HL-60/S4 treated with retinoic acid at 250 ng/mL for 4 days and 3 days (cell line): Measurements from ENCODE around the gene ADCY4.
"Not testable (repeated sequence)": the region's sequence is repeated elsewhere in the genome, so short reads cannot be mapped to it uniquely, and the experiment has no call there.

ENCODE experiments used
- in situ Hi-C: fragments of 300-500 bp; cut with MboI; formaldehyde crosslinking; loops from 2 replicates; pipeline ENCODE4 v1.7.0; 2022; ENCODE audit warnings: low sequenced_read_pairs

The ADCY4 gene

DNA sequence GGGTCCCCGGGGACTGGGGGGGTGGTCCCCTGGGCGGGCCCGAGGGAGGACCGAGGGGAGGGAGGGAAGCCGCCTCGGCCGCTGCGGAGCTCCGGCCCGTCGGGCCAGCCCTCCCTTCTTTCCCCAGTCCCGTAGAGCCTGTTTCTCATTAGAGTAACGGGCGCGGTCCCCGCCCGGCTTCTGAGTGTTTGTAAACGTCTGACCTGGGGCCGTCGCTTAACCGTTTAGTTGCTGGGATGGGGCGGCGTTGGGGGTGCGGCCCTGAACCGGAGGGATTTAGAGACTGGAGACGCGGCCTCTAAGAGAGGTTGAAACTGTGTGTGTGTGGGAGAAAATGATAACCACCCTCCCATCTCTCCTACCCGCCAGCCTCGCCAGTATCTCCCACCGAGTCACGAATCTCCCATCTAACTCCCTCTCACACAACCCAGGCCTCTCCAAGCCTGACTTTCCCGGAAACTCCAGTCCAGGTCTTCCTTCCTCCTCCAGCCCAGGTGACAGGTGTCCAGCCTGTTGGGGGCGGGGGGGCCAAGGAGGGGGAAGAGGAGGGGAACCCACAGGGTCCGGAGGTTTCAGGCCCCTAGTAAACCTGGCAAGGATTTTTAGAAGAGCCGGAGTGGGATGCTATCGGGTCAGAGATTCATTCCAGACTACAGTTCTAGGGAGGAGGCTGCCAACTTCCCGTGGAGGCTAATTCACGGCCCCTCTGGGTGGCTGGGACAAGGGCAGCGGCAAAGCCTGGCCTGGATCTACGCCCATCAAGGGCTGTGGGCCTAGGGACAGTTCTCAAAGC, 32.0 kb upstream of the ADCY4 start:
- in situ Hi-C loops = no loop called here

DNA sequence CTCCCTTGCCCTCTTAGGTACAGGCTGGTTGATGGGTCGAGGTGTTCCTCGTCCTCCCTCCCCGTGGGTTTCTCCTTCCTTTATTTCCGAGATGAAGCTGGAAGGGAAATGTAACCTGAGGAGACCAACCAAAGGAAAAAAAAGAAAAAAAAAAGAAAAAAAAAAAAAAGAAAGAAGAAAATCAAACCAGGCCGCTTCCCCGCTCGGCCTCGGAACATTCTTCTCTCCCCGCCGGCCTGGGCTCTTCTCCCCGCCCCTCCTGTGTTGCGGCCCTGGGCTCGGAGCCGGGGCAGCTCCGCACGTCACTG, 31.5 kb upstream of the ADCY4 start:
- in situ Hi-C loops = no loop called here

DNA sequence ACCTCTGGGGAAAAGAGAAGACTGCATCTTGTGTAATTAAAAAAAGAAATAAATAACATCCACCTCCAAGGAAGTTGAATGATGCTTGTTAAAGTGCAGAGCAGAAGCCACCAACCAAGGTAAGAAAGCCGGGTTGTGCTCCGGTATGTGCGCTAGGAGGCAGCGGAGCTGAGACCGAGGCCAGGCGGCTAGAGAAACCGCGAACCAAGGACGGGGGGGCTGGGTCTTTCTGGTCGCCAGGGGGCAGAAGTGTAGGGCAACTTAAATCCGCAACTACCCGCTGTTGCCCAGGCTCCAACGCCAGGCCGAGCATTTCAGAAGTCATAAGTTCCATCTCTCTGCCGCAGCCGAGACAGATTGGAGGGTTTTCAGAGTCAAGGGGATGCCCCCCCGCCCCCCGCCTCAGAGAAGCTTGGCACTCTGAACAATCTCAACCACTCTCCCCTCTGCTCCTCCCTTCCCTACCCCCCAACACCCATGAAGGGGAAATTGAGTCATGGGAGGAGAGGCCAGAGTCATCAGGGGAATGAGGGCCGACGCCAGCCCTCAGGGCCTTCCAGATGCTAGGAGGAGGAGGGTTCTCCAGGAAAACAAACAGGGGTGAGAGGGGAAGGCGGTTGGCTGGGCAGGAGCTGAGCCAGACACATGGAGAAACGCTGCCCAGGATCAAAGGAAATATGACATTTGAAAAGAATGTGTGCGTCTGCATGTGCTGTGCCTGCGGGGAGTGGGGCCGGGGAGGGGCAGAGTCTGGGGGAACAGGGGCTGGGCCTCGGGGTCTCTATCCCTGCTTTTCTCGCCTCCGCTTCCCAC, 30.9 kb upstream of the ADCY4 start:
- in situ Hi-C loops = no loop called here

DNA sequence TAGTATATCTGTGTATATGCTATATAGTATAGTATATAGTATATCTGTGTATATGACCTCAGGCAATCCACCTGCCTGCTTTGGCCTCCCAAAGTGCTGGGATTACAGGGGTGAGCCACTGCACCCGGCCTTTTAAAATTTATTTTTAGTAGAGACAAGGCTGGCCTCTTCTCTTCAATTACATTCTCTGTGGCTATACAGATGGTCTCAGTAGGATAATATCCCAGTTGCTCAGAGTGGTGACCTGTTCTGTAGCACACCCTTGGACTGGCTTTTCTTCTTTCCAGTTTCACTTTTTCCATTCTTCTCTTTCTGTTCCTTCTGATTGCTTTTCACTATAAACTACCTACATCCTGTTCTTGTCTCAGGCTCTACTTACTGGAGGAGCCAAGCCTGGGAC, 30.0 kb upstream of the ADCY4 start:
- in situ Hi-C loops = no loop called here

DNA sequence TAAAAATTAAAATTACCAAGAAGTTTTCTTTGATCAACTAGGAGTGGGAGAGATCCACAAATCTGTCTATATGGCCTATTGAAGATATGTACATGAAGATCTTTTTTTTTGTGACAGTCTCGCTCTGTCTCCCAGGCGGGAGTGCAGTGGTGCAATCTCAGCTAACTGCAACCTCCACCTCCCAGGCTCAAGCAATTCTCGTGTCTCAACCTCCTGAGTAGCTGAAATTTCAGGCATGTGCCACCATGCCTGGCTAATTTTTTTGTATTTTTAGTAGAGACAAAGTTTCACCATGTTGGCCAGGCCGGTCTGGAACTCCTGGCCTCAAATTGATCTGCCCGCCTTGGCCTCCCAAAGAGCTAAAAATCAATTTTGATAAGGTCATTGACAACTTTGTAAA, 28.5 kb upstream of the ADCY4 start:
- in situ Hi-C loops = no loop called here

DNA sequence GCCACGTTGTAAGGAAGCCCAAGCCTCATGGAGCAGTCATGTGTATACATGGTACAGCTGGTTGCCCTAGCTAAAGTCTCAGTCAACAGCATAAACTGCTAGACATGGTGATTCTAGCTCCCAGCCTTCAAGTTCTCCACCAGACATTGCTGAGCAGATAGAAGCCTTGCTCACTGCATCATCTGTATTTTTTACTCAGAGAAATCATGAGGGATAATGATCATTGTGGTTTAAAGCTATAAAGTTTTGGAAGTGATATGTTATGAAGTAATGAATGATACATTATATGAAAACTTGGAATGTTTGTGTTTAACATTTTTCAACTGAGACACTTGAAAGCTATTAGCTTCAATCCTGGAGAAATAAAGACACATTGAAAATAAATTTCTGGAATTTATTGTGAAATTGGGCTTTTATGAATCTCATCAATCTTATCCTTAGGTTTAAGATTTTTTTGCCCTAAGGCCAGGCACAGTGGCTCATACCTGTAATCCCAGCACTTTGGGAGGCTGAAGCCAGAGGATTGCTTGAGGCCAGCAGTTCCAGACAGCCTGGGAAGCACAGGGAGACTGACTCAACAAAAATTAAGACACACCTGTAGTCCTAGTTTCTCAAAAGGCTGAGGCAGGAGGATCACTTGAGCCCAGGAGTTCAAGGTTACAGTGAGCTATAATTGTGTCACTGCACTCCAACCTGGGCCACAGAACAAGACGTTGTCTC, 27.5 kb upstream of the ADCY4 start:
- in situ Hi-C loops = no loop called here

DNA sequence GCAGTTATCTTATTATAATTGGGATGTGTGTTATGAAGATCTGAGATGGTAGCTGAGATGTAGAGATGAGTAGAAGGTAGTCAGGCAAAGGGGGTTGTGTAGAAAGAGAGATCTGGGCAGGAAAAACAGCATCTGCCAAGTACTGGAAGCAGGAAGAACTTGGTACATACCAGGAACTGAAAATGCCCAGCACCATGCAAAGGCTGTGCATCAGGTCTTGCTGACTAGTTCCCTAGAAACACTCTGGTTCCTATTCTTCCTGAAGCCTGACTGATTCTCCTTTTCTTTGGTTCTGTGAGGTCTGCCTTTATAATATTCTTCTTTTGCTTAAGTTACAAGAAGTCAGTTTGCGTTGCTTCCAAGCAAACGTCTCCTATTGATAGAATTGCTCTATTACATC, 26.5 kb upstream of the ADCY4 start:
- in situ Hi-C loops = no loop called here

DNA sequence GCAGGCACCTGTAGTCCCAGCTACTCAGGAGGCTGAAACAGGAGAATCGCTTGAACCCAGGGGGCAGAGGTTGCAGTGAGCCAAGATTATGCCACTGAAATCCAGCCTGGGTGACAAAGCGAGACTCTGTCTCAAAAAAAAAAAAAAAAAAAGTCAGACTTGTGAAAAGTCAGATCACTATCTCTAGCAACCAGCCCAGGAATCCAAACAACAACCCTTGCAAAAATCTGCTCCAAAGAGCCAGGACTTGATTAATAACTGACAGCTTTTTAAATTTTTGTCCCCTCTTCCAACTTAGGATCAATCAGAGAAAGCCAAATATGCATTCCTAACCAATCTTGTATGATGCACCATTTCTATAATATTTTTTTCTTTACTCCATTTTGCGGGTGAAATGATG, 25.4 kb upstream of the ADCY4 start:
- in situ Hi-C loops = no loop called here

DNA sequence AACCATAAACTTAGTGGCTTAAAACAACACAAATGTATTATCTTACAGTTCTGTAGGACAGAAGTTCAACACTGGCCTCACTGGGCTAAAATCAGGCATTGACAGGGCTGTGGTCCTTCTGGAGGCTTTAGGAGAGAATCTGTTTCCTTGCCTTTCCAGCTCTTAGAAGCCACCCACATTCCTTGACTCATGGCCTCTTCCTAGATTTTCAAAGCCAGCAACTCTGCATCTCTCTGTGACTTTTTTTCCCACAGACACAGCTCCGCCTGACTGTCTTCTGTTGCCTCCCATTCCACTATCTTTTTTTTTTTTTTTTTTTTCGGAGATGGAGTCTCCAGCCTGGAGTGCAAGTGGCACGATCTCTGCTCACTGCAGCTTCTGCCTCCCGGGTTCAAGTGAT, 21.3 kb upstream of the ADCY4 start:
- in situ Hi-C loops = no loop called here

DNA sequence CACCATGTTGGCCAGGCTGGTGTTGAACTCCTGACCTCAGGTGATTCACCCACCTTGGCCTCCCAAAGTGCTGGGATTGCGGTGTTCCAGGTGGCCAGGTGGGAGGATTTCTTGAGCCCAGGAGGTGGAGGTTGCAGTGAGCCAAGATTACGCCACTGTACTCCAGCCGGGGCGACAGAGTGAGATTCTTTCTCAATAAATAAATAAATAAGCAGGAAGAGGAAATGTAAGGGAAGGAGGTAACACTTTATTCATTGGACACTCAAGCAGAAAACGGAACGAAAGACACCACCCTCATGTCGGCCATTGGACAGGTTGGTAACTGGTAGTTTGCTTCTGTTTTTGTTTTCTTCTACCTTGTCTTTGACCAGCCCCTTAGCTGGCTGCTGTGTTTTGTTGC, 20.1 kb upstream of the ADCY4 start:
- in situ Hi-C loops = no loop called here

DNA sequence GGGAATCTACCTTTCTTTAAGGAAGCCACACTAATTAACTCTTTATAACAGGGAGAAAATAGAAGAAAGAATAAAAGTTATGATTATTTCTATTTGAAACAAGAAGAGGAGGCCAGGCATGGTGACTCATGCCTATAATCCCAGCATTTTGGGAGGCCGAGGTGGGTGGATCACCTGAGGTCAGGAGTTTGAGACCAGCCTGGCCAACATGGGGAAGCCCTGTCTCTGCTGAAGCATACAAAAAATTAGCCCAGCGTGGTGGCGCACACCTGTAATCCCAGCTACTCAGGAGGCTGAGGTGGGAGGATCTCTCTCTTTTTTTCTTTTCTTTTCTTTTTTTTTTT, 19.6 kb upstream of the ADCY4 start:
- in situ Hi-C loops = not testable (repeated sequence)

DNA sequence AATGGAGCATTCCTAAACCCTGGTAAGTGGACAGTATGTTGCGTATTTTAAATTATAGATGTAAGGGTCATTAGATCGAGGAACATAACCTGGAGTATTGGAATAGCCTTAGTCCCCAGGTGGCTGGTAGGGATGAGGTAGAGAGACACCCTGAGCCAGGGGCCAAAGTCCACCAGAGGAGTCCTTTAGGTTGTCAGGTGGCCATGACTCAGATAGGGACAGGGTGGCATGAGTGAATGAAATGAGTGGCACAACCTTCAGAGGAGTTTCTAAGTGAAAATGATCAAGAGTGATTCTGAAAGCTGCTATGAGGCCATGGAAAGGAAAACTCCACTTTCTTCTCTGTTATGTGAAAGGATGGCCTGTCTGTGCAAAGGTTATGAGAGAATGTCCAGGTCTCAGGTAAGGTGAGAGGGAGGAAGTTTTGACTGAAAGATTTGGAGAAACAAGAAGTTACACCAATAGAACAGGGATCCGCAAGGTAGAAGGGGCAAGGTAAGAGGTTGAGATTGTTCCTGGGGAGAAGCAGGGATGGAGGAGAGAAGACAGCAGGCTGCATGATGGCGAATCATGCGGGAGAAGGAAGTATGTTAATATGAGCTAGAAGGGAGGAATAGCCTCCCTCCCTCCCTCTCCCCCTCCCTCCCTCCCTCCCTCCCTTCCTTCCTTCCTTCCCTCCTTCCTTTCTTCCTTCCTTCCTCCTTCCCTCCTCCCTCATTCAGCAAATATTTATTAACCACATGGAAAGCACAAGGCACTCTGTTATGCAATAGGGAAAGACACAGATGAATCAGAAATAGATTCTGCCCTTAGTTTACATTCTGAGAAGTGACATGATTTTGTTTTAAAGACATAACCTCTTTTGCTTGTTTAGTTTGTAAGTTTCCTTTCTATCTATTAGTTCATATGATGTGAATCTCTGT, 18.9 kb upstream of the ADCY4 start:
- in situ Hi-C loops = no loop called here

DNA sequence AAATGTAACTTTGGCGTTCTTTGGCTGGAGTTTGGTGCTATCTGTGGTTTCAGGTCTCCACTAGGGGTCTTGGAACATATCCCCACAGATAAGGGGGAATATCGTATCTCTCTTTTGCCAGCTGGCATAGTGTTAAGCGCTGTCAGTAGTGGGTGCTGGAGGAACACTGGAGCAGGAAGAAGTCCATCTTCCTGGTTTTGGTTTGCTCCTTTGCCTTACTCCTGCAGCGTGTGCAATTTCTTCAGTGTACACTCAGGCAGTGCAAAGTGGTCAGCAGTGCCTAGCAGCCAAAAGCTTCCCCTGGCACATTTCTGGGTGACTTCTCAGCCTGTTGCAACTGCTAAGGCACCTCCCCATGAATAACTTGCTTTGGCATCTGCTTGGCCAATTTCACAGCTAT, 16.6 kb upstream of the ADCY4 start:
- in situ Hi-C loops = no loop called here

DNA sequence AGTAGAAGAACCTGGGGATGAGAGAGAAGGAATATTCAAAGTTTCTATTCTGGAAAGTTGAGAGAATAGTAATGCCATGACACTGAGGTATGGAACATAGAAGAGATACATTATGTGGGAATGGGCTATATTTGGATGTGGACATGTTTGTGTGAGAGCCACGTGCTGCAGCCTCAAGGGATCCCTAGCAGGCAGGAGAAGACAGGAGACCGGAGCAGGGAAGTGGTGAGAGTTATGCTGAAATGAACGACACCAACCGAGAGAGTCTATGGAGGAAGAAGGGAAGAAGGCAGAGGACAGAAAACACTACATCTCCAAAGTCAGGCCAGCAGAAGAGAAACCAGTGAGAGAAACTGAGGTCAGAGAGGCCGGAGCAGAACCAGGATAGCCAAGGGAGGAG, 14.9 kb upstream of the ADCY4 start:
- in situ Hi-C loops = no loop called here

DNA sequence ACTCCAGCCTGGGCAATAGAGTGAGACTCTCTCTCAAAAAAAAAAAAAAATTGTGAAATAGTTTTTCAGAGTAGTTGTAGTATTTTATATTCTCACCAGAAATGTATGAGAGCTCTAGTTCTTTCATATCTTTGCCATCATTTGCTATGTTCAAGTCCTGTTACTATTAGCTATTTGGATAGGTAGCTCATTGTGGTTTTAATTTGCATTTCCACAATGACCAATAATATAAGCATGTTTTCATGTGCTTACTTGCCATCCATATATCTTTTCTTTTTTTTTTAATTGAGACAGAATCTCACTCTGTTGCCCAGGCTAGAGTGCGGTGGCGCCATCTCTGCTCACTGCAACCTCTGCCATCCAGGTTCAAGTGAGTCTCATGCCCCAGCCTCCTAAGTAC, 13.3 kb upstream of the ADCY4 start:
- in situ Hi-C loops = no loop called here

DNA sequence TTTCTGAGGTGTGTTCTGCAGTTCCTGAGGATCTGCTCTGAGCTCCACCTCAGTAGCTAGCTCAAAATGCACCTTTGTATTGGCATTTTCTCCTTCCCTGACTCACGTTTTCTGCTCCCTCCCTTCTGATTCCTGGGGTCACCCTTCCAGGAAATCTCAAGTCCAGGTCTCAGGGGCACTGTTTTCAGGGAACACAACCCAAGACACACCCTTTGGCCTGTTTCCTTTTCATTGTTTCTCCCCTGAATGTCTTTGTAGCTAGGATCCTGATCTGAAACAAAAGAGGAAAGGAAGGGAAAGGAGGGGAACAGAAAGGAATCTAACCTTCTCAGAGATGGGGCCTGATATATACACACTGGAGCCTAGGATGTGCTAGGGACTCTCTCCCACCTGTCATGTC, 12.3 kb upstream of the ADCY4 start:
- in situ Hi-C loops = no loop called here

DNA sequence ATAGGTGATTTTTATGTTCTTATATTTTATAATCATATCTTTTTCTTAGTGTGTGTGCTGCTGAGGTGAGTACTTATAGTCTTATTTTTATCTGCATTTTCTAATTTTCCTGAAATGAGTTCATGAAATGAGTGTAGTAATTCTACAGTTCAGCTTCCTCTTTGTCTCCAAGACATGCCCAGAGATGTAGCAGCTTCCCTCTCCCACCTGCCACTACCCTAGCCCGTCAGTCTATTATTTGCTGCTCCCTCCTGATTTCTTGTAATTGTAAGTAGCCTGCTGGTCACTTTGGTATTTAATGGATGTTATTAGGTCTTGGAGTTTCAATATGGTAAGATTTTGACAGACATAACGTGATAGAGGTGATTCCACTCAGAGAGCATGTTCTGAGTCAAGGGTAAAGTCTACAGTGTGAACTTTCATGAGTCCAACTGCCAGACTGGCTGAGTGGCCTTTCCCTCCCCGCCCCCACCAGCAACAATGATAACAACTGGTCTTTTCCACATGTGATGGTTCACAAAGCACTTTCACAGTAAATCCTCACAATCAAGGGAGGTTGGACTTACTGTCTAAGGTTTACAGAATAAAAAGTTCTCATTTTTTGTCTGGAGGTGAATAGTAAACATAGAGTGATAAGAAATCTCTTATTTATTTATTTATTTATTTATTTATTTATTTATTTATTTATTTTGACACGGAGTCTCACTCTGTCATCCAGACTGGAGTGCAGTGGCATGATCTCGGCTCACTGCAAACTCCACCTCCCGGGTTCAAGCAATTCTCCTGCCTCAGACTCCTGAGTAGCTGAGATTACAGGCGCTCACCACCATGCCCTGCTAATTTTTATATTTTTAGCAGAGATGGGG, 9.2 kb upstream of the ADCY4 start:
- in situ Hi-C loops = no loop called here

DNA sequence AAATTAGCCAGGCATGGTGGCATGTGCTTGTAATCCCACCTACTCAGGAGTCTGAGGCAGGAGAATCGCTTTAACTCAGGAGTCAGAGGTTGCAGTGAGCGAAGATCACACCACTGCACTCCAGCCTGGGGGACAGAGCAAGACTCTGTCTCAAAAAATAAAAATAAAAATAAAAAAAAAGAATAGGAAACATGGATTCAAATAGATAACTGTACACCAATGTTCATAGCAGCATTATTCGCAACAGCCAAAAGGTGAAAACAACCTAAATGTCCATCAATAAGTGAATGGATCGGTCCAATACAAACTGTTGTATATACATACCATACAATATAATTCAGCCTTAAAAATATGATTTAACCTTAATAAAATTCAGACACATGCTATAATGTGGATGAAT, 8.0 kb upstream of the ADCY4 start:
- in situ Hi-C loops = no loop called here

DNA sequence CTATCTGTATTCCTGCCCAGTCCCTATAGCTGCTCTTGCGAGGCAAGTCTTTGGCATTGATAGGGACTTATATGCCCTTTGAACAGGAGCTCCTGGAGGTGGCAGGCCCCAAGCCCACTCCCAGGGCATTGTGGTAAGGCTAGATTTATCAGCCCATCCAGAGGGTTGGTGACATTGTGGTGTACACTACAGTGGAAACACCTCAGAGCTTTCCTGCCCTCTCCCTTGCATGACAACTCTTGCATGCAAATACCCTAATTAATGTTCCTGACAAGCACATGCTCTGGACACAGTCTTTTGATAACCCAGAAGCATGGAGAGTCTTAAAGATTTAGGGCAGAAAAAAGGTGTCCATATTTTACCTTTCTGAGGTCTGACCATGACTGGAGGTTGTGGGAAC, 5.7 kb upstream of the ADCY4 start:
- in situ Hi-C loops = no loop called here
